HG02610 (cell line): Measurements from ENCODE around the gene HDAC1.

Experiments
- ATAC-seq: cut with Tn5 transposase; IDR thresholded peaks from one replicate; pipeline ENCODE4 v1.9.1; 2021; ENCODE audit warnings: mild to moderate bottlenecking, moderate library complexity; ENCODE audit not compliant: unreplicated experiment

HDAC1 gene

GRCh38 chr1:32367912-32368635 is 76.2 kb downstream of the HDAC1 start:
- no peak for ATAC-seq

- ATAC-seq = peak; percentile 62
Observed at GRCh38 chr1:32372149-32372756, 80.4 kb downstream of the HDAC1 start.

GRCh38 chr1:32373996-32374592 is 82.2 kb downstream of the HDAC1 start:
- ATAC-seq = no peak

- no peak for ATAC-seq
Observed at GRCh38 chr1:32376199-32376598, 84.3 kb downstream of the HDAC1 start.

GRCh38 chr1:32377541-32378220 is 85.8 kb downstream of the HDAC1 start:
- no peak for ATAC-seq

GRCh38 chr1:32380057-32380456 is 88.2 kb downstream of the HDAC1 start:
- ATAC-seq = no peak
